ENCODE measurements around the gene MYB.
"Not testable (repeated sequence)": the region's sequence is repeated elsewhere in the genome, so short reads cannot be mapped to it uniquely, and the experiment has no call there.

The MYB gene

DNA sequence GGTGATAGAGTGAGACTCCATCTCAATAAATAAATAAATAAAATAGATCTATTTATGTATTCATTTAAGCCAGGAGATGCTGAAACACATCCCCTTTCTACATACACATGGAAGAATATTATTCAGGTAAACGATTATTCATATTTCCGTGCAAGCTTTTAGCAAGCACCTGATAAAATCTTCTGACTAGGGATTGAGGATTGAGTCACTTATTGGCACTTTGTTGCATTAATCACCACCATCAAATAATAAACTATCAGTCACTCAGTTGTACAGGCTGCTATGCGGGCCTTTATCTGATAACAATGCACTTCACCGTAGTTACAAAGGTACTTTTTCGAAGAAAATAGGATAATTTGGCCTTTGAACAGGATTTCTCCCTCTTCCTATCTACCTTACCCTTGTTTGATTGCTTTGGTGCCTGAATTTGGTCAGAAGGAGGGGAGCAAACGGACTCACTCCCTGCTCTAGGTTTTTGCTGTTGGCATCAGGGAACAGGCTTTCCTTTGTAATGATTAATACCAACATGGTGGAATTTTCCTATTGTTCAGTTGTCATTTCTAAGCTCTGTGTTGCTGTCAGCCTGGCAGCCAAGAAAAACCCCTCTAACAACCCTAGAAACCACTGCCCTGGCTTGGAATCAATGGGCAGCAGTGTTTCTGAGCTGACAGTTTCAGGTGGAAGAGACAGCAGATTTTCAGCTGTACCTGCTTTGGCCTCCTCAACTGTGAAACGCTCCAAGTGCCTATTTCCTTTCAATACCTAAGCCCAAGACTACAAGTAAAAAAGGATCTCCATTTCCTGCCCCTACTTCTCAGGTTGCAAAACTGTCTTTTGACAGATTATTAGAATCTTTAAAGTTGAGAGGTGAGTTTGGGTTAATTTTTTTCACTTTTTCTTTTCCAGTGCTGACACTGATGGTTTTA is 63.0 kb downstream of the MYB start:
- H3K4me2 ChIP-seq (ENCODE audit: low read length) = peak overlapping the region; percentile 13
- H3K79me2 ChIP-seq = no peaks in the 10 kb centered on the region
- H3K9ac ChIP-seq = no peak overlapping the region
- H3K27ac ChIP-seq = peak overlapping the region; percentile 79
- TF ChIP-seq, protein P1, sequence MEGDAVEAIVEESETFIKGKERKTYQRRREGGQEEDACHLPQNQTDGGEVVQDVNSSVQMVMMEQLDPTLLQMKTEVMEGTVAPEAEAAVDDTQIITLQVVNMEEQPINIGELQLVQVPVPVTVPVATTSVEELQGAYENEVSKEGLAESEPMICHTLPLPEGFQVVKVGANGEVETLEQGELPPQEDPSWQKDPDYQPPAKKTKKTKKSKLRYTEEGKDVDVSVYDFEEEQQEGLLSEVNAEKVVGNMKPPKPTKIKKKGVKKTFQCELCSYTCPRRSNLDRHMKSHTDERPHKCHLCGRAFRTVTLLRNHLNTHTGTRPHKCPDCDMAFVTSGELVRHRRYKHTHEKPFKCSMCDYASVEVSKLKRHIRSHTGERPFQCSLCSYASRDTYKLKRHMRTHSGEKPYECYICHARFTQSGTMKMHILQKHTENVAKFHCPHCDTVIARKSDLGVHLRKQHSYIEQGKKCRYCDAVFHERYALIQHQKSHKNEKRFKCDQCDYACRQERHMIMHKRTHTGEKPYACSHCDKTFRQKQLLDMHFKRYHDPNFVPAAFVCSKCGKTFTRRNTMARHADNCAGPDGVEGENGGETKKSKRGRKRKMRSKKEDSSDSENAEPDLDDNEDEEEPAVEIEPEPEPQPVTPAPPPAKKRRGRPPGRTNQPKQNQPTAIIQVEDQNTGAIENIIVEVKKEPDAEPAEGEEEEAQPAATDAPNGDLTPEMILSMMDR (IDR thresholded peaks at IDR 0.05) = no peak
- H3K4me3 ChIP-seq (ENCODE audit: low read depth, low read length) = peak overlapping the region; percentile 9
- H3K27me3 ChIP-seq (ENCODE audit: control insufficient read depth, insufficient read depth, low read length) = no peaks in the 10 kb centered on the region
- peaks cover 17% of the 10 kb centered on the region for H3K4me1 ChIP-seq
- H2AFZ ChIP-seq = peak overlapping the region; percentile 30
- no peaks in the 10 kb centered on the region for H3K9me3 ChIP-seq (ENCODE audit: control insufficient read depth, low read length)
- H3K36me3 ChIP-seq (ENCODE audit: control insufficient read depth, insufficient read depth, low read length) = no peaks in the 10 kb centered on the region

- H3K79me2 ChIP-seq = no peaks in the 10 kb centered on the region
- peak overlapping the region; percentile 79 for H3K27ac ChIP-seq
- H3K9ac ChIP-seq = no peak overlapping the region
Measured at GRCh38 chr6:135244805-135245204, 63.7 kb downstream of the MYB start.

GRCh38 chr6:135246412-135247012 is 65.4 kb downstream of the MYB start:
- H3K79me2 ChIP-seq; H3K27me3 ChIP-seq (ENCODE audit: control insufficient read depth, insufficient read depth, low read length); H3K4me3 ChIP-seq (ENCODE audit: low read depth, low read length); H3K9me3 ChIP-seq (ENCODE audit: control insufficient read depth, low read length); H3K36me3 ChIP-seq (ENCODE audit: control insufficient read depth, insufficient read depth, low read length); H3K4me2 ChIP-seq (ENCODE audit: low read length); H2AFZ ChIP-seq; H3K27ac ChIP-seq; H3K9ac ChIP-seq: not testable (repeated sequence)
- peaks cover 17% of the 10 kb centered on the region for H3K4me1 ChIP-seq

More at GRCh38 chr6:135244805-135245204, 63.7 kb downstream of the MYB start:
- Histone ChIP-seq H3K4me1 (peaks cover 17% of the 10 kb centered on the region), H3K9me3 (ENCODE audit: control insufficient read depth, low read length) (no peaks in the 10 kb centered on the region), H3K4me2 (ENCODE audit: low read length) (peak overlapping the region; percentile 13), H3K4me3 (ENCODE audit: low read depth, low read length) (peak overlapping the region; percentile 9), H3K36me3 (ENCODE audit: control insufficient read depth, insufficient read depth, low read length) (no peaks in the 10 kb centered on the region), H2AFZ (peak overlapping the region; percentile 0), H3K27me3 (ENCODE audit: control insufficient read depth, insufficient read depth, low read length) (no peaks in the 10 kb centered on the region)
- TF ChIP-seq, protein P1 (IDR thresholded peaks at IDR 0.05) = no peak

GRCh38 chr6:135250234-135250633 is 69.1 kb downstream of the MYB start:
- H3K9ac ChIP-seq = no peak overlapping the region
- H3K4me1 ChIP-seq = peaks cover 8% of the 10 kb centered on the region
- TF ChIP-seq, protein P1 (IDR thresholded peaks at IDR 0.05) = no peak
- no peaks in the 10 kb centered on the region for H3K9me3 ChIP-seq (ENCODE audit: control insufficient read depth, low read length)
- H3K79me2 ChIP-seq = no peaks in the 10 kb centered on the region
- no peaks in the 10 kb centered on the region for H3K36me3 ChIP-seq (ENCODE audit: control insufficient read depth, insufficient read depth, low read length)
- no peak overlapping the region for H3K27ac ChIP-seq
- no peak overlapping the region for H2AFZ ChIP-seq
- no peak overlapping the region for H3K4me2 ChIP-seq (ENCODE audit: low read length)
- no peaks in the 10 kb centered on the region for H3K27me3 ChIP-seq (ENCODE audit: control insufficient read depth, insufficient read depth, low read length)
- no peak overlapping the region for H3K4me3 ChIP-seq (ENCODE audit: low read depth, low read length)

GRCh38 chr6:135250751-135251497 is 69.8 kb downstream of the MYB start:
- H3K4me1 ChIP-seq = peaks cover 3% of the 10 kb centered on the region
- no peaks in the 10 kb centered on the region for H3K36me3 ChIP-seq (ENCODE audit: control insufficient read depth, insufficient read depth, low read length)
- H3K27ac ChIP-seq = no peak overlapping the region
- H2AFZ ChIP-seq = no peak overlapping the region
- no peak overlapping the region for H3K4me2 ChIP-seq (ENCODE audit: low read length)
- H3K9ac ChIP-seq = no peak overlapping the region
- no peaks in the 10 kb centered on the region for H3K79me2 ChIP-seq
- TF ChIP-seq, protein P1 (IDR thresholded peaks at IDR 0.05) = no peak
- no peaks in the 10 kb centered on the region for H3K9me3 ChIP-seq (ENCODE audit: control insufficient read depth, low read length)
- no peak overlapping the region for H3K4me3 ChIP-seq (ENCODE audit: low read depth, low read length)
- H3K27me3 ChIP-seq (ENCODE audit: control insufficient read depth, insufficient read depth, low read length) = no peaks in the 10 kb centered on the region

Measured in parathyroid adenoma (tissue), 2 donors.